ENCODE data around the gene PIK3R3.

DNA sequence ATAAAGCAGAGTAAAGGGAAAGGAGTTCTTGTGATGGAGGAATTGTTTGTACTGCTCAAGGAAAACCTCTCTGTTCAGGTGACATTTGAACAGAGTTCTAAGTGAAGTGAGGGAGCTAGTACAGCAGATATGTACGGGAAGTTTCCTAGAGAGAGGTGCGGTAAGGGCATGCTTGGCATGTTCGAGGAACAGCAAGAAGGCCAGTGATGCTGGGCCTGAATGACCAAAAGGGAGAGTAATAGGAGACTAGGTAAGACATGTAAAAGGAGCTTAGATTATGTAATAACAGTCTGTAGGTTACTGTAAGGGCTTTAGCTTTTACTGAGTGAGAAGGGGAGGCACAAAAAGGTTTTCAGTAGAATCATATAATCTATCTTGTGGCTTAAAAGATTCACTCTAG lies 63.9 kb downstream of the PIK3R3 start:
- no peak for TF ChIP-seq TCF12 (IDR thresholded peaks at IDR 0.05; ENCODE audit: low read depth)
- no peak for TF ChIP-seq RAD21 (IDR thresholded peaks at IDR 0.05; ENCODE audit: low read depth)
- TF ChIP-seq EP300 (IDR thresholded peaks at IDR 0.05; ENCODE audit: borderline replicate concordance): no peak
- TF ChIP-seq TAF1 (IDR thresholded peaks at IDR 0.05; ENCODE audit: low read depth): no peak
- no peak for TF ChIP-seq YY1 (IDR thresholded peaks at IDR 0.05; ENCODE audit: low read depth)
- TF ChIP-seq, protein P1, sequence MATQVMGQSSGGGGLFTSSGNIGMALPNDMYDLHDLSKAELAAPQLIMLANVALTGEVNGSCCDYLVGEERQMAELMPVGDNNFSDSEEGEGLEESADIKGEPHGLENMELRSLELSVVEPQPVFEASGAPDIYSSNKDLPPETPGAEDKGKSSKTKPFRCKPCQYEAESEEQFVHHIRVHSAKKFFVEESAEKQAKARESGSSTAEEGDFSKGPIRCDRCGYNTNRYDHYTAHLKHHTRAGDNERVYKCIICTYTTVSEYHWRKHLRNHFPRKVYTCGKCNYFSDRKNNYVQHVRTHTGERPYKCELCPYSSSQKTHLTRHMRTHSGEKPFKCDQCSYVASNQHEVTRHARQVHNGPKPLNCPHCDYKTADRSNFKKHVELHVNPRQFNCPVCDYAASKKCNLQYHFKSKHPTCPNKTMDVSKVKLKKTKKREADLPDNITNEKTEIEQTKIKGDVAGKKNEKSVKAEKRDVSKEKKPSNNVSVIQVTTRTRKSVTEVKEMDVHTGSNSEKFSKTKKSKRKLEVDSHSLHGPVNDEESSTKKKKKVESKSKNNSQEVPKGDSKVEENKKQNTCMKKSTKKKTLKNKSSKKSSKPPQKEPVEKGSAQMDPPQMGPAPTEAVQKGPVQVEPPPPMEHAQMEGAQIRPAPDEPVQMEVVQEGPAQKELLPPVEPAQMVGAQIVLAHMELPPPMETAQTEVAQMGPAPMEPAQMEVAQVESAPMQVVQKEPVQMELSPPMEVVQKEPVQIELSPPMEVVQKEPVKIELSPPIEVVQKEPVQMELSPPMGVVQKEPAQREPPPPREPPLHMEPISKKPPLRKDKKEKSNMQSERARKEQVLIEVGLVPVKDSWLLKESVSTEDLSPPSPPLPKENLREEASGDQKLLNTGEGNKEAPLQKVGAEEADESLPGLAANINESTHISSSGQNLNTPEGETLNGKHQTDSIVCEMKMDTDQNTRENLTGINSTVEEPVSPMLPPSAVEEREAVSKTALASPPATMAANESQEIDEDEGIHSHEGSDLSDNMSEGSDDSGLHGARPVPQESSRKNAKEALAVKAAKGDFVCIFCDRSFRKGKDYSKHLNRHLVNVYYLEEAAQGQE (IDR thresholded peaks at IDR 0.05; ENCODE audit: low read depth): no peak
- no peak for TF ChIP-seq TEAD4 (IDR thresholded peaks at IDR 0.05)
- no peak for TF ChIP-seq USF1 (IDR thresholded peaks at IDR 0.05)
- TF ChIP-seq FOXM1 (IDR thresholded peaks at IDR 0.05; ENCODE audit: borderline replicate concordance, low read depth): no peak
- TF ChIP-seq NFIC (IDR thresholded peaks at IDR 0.05): no peak
- TF ChIP-seq CEBPB (IDR thresholded peaks at IDR 0.05): no peak
- TF ChIP-seq, protein P2, sequence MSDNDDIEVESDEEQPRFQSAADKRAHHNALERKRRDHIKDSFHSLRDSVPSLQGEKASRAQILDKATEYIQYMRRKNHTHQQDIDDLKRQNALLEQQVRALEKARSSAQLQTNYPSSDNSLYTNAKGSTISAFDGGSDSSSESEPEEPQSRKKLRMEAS (IDR thresholded peaks at IDR 0.05): no peak
- TF ChIP-seq CREB1 (IDR thresholded peaks at IDR 0.05; ENCODE audit: low read depth): no peak

Data from Ishikawa (cell line).